HCT116 (cell line): ENCODE measurements around the gene KRTAP20-4. TPM values are rescaled to one million over a fixed set of nuclear protein-coding genes. Genes with fewer than 3 reads are reported as not detected.

Experiments used
- ATAC-seq: fragments of 200-7000 bp; cut with Tn5 transposase; 2 replicates; pipeline ENCODE4 v1.9.1; 2020; ENCODE audit warnings: mild to moderate bottlenecking, moderate library complexity
- BruUV-seq: library from RNA; stranded (reverse); fragments of 400-500 nt; replicated peaks from 2 replicates; lab custom pipeline; 2021; lab: Mats Ljungman, UMichigan
- CTCF ChIA-PET: fragments of 300-600 bp; sonication (Branson Sonifier 250); formaldehyde crosslinking; loops from one replicate; lab custom pipeline; 2021; ENCODE audit warnings: antibody characterized with exemption; lab: Charles Lee
- POLR2A ChIA-PET: fragments of 300-600, 350-600 bp; sonication (Branson Sonifier 250); formaldehyde crosslinking; loops from one replicate; lab custom pipeline; 2021; ENCODE audit warnings: antibody characterized with exemption; lab: Charles Lee
- RAD21 ChIA-PET, 2 experiments: fragments of 300-600 bp; sonication (Branson Sonifier 250); formaldehyde crosslinking; loops; one replicate each; lab custom pipeline; 2023; ENCODE audit warnings: low total read pairs in 2 of 2; ENCODE audit not compliant: uncharacterized antibody in 2 of 2, unreplicated experiment in 2 of 2, low non-redundant PET in 1 of 2; lab: Charles Lee
- DNase-seq: peaks from one replicate; pipeline ENCODE4 v3.0.0-alpha.2; 2010; ENCODE audit warnings: low read depth, low spot score
- H2AFZ ChIP-seq: fragments of 200-600 bp; shearing (Covaris generic), sonication (generic); 2 replicates; pipeline ENCODE4 v1.6.1; 2017; ENCODE audit warnings: low read depth, mixed run types, mixed read lengths, antibody characterized with exemption, low read length; ENCODE audit not compliant: poor library complexity, severe bottlenecking
- H3K27ac ChIP-seq: 2 replicates; pipeline ENCODE4 v1.5.1; 2012; ENCODE audit warnings: low read depth, low read length
- H3K27me3 ChIP-seq: fragments of 200-600 bp; sonication (generic); 2 replicates; pipeline ENCODE4 v1.6.1; 2016; ENCODE audit warnings: mixed run types, low read length, mixed read lengths; ENCODE audit not compliant: insufficient read depth
- H3K36me3 ChIP-seq, 2 experiments: fragments of 200-500 bp in 1 of 2; fragments of 200-600 bp in 1 of 2; sonication (Bioruptor generic) in 1 of 2; sonication (generic) in 1 of 2; 2 replicates each; pipeline versions ENCODE4 v1.5.1 to v1.6.1; 2014 to 2016; ENCODE audit warnings: low read length in 2 of 2, inconsistent platforms in 1 of 2, mixed read lengths in 1 of 2, mixed run types in 1 of 2; ENCODE audit not compliant: insufficient read depth in 2 of 2, control insufficient read depth in 1 of 2
- H3K4me1 ChIP-seq, 2 experiments: fragments of 200-600 bp in 1 of 2; sonication (generic) in 1 of 2; 2 replicates each; pipeline versions ENCODE4 v1.5.1 to v1.6.1; 2012 to 2017; ENCODE audit warnings: low read length in 2 of 2, inconsistent platforms in 1 of 2, mild to moderate bottlenecking in 1 of 2, mixed read lengths in 1 of 2, mixed run types in 1 of 2, moderate library complexity in 1 of 2; ENCODE audit not compliant: insufficient read depth in 2 of 2, control insufficient read depth in 1 of 2
- H3K4me2 ChIP-seq: fragments of 200-600 bp; sonication (generic); 2 replicates; pipeline ENCODE4 v1.6.1; 2017; ENCODE audit warnings: mixed run types, low read length, mixed read lengths
- H3K4me3 ChIP-seq, 2 experiments: fragments of 200-600 bp in 1 of 2; sonication (generic) in 1 of 2; replicated peaks in 1 of 2; 2 replicates each; pipeline ENCODE4 v1.5.1; 2011 to 2016; ENCODE audit warnings: low read length in 2 of 2, control low read depth in 1 of 2, low read depth in 1 of 2, mild to moderate bottlenecking in 1 of 2, mixed read lengths in 1 of 2, mixed run types in 1 of 2
- H3K79me2 ChIP-seq: fragments of 200-600 bp; sonication (generic); 2 replicates; pipeline ENCODE4 v1.6.1; 2017; ENCODE audit warnings: mild to moderate bottlenecking, mixed run types, low read length, moderate library complexity, mixed read lengths; ENCODE audit not compliant: insufficient read depth
- H3K9ac ChIP-seq: fragments of 200-600 bp; sonication (generic); 2 replicates; pipeline ENCODE4 v1.6.1; 2016; ENCODE audit warnings: low read length, mixed read lengths
- H3K9me2 ChIP-seq: fragments of 200-600 bp; sonication (generic), shearing (Covaris generic); 2 replicates; pipeline ENCODE4 v1.6.1; 2017; ENCODE audit warnings: mixed run types, mild to moderate bottlenecking, moderate library complexity; ENCODE audit not compliant: insufficient read depth
- H3K9me3 ChIP-seq, 2 experiments: fragments of 200-500 bp in 1 of 2; fragments of 200-600 bp in 1 of 2; sonication (Bioruptor generic) in 1 of 2; sonication (generic) in 1 of 2; 2 replicates each; pipeline ENCODE4 v1.6.1; 2014 to 2017; ENCODE audit warnings: low read length in 2 of 2, mixed read lengths in 2 of 2, inconsistent platforms in 1 of 2, low read depth in 1 of 2, mild to moderate bottlenecking in 1 of 2, mixed run types in 1 of 2, moderate library complexity in 1 of 2; ENCODE audit not compliant: control insufficient read depth in 1 of 2, insufficient read depth in 1 of 2
- H4K20me1 ChIP-seq: fragments of 200-600 bp; sonication (generic), shearing (Covaris generic); 2 replicates; pipeline ENCODE4 v1.6.1; 2017; ENCODE audit warnings: mixed run types, mild to moderate bottlenecking, moderate library complexity; ENCODE audit not compliant: insufficient read depth
- CBX3 ChIP-seq: IDR thresholded peaks from 2 replicates; pipeline ENCODE4 v1.6.1; 2012; ENCODE audit warnings: low read depth
- CEBPB ChIP-seq: IDR thresholded peaks from 2 replicates; pipeline ENCODE4 v1.6.1; 2012; ENCODE audit warnings: low read depth
- CTCF ChIP-seq, 3 experiments: fragments of 200-600 bp in 1 of 3; sonication (generic) in 1 of 3; IDR thresholded peaks in 2 of 3; conservative IDR thresholded peaks in 1 of 3; 2 replicates each; pipeline ENCODE4 v1.5.1; 2012 to 2017; ENCODE audit warnings: low read depth in 2 of 3, low read length in 2 of 3, antibody characterized with exemption in 1 of 3, borderline replicate concordance in 1 of 3, control low read depth in 1 of 3, mild to moderate bottlenecking in 1 of 3, mixed read lengths in 1 of 3, mixed run types in 1 of 3, moderate library complexity in 1 of 3; ENCODE audit not compliant: insufficient read depth in 1 of 3
- EGR1 ChIP-seq: IDR thresholded peaks from 2 replicates; pipeline ENCODE4 v1.6.1; 2012; ENCODE audit warnings: low read depth
- JUND ChIP-seq: IDR thresholded peaks from 2 replicates; pipeline ENCODE4 v1.6.1; 2012
- POLR2AphosphoS5 ChIP-seq: IDR thresholded peaks from 2 replicates; pipeline ENCODE4 v1.6.1; 2011; ENCODE audit warnings: mild to moderate bottlenecking, low read depth, low read length, moderate library complexity
- RAD21 ChIP-seq: IDR thresholded peaks from 2 replicates; pipeline ENCODE4 v1.6.1; 2012; ENCODE audit warnings: low read depth, mild to moderate bottlenecking
- SP1 ChIP-seq: IDR thresholded peaks from 2 replicates; pipeline ENCODE4 v1.6.1; 2012; ENCODE audit warnings: low read depth
- ZBTB33 ChIP-seq: IDR thresholded peaks from 2 replicates; pipeline ENCODE4 v1.6.1; 2011; ENCODE audit warnings: mild to moderate bottlenecking, low read length, moderate library complexity; ENCODE audit not compliant: insufficient replicate concordance; ENCODE audit errors: extremely low read depth
- ZNF274 ChIP-seq: fragments of 200-500 bp; sonication (Bioruptor generic); IDR thresholded peaks from 2 replicates; pipeline ENCODE4 v1.6.1; 2014; ENCODE audit warnings: mild to moderate bottlenecking, low read depth, low read length, inconsistent platforms
- intact Hi-C: fragments of 100-400 bp; cut with micrococcal nuclease; formaldehyde crosslinking; loops from 2 replicates; pipeline ENCODE4 v1.10.0; 2022
- total RNA-seq: library from RNA; stranded (reverse); gene quantifications from one replicate; pipeline ENCODE4 v1.2.1, GENCODE V29; 2021; ENCODE audit not compliant: unreplicated experiment

The KRTAP20-4 gene
- total RNA-seq, 1 experiment from 2014 or later: not detected

GRCh38 chr21:30613836-30614235 is 6.6 kb upstream of the KRTAP20-4 start, which contains the start of gene KRTAP6-1:
Gene KRTAP6-1, minus strand, starts transcription at chr21:30613930. Its CDS starts 26 bp downstream, at chr21:30613904.
- DNase-seq (no peak), ATAC-seq (no peak)
- peaks cover 13 to 20% of the 10 kb centered on the region in 2 experiments; a peak in 2 of 4 replicates for H3K9me3 ChIP-seq
- no peaks in the 10 kb centered on the region for H3K36me3 ChIP-seq
- BruUV-seq: no TSS peak
- no peaks in the 10 kb centered on the region for H3K79me2 ChIP-seq
- no peak within 1 kb of the TSS for H3K27ac ChIP-seq
- H2AFZ ChIP-seq: no peak within 1 kb of the TSS
- H3K4me3 ChIP-seq: no peak within 1 kb of the TSS
- H3K27me3 ChIP-seq: no peaks in the 10 kb centered on the region
- RAD21 ChIA-PET: no interaction called here
- no peaks in the 10 kb centered on the region for H3K4me1 ChIP-seq
- H3K9ac ChIP-seq: no peak within 1 kb of the TSS
- no peaks in the 10 kb centered on the region for H3K9me2 ChIP-seq
- POLR2A ChIA-PET: no interaction called here
- no peak within 1 kb of the TSS for H3K4me2 ChIP-seq
- no peak for TF ChIP-seq RAD21
- CTCF ChIA-PET: no interaction called here
- H4K20me1 ChIP-seq: no peaks in the 10 kb centered on the region
- intact Hi-C loops: no loop called here

GRCh38 chr21:30615199-30615598 is 5.2 kb upstream of the KRTAP20-4 start:
- H3K9me3 ChIP-seq: peaks cover 13 to 20% of the 10 kb centered on the region in 2 experiments; a peak in 2 of 4 replicates
- H3K4me3 ChIP-seq: no peak overlapping the region
- TF ChIP-seq RAD21 (no peak), CEBPB (no peak), EGR1 (no peak), POLR2AphosphoS5 (no peak), CBX3 (no peak), JUND (no peak), SP1 (no peak), CTCF (IDR thresholded peaks at IDR 0.05 in 2 of 3, conservative IDR thresholded peaks at IDR 0.05 in 1 of 3; ENCODE audit: borderline replicate concordance in 1 of 3, insufficient read depth in 1 of 3, low read depth in 2 of 3, low read length in 2 of 3) (no peak), ZNF274 (no peak), ZBTB33 (no peak)
- DNase-seq (no peak), ATAC-seq (no peak)
- H3K9ac ChIP-seq: no peak overlapping the region
- BruUV-seq: no TSS peak
- no peaks in the 10 kb centered on the region for H3K9me2 ChIP-seq
- ChIA-PET POLR2A (no interaction called here), RAD21 (no interaction called here), CTCF (no interaction called here)
- intact Hi-C loops: no loop called here
- no peaks in the 10 kb centered on the region for H3K27me3 ChIP-seq
- H3K27ac ChIP-seq: no peak overlapping the region
- no peaks in the 10 kb centered on the region for H4K20me1 ChIP-seq
- H2AFZ ChIP-seq: no peak overlapping the region
- H3K79me2 ChIP-seq: no peaks in the 10 kb centered on the region
- H3K4me1 ChIP-seq: no peaks in the 10 kb centered on the region
- H3K36me3 ChIP-seq: no peaks in the 10 kb centered on the region
- no peak overlapping the region for H3K4me2 ChIP-seq
